Left lobe of liver (tissue), 2 donors: ENCODE measurements around the gene AIF1. TPM values are rescaled to one million over a fixed set of nuclear protein-coding genes. Genes with fewer than 3 reads are reported as not detected.

Experiments used
- ATAC-seq: fragments of 200-7000 bp; cut with Tn5 transposase; one replicate; pipeline ENCODE4 v1.9.1; 2020; ENCODE audit warnings: mild to moderate bottlenecking, moderate library complexity
- DNase-seq: peaks from one replicate; pipeline ENCODE4 v3.0.0-alpha.2; 2020; ENCODE audit warnings: low spot score
- total RNA-seq: library from RNA; stranded (reverse); gene quantifications from one replicate; pipeline ENCODE4 v1.2.1, GENCODE V29; 2021
- donor health status: DM: no; HTN: no; CAD: no; lungs with moderate emphysema.
- donor health status: DM: no; HTN: yes; CAD: no.

Gene AIF1
- total RNA-seq, 1 donor from 2014 or later: 7.2 TPM

DNA sequence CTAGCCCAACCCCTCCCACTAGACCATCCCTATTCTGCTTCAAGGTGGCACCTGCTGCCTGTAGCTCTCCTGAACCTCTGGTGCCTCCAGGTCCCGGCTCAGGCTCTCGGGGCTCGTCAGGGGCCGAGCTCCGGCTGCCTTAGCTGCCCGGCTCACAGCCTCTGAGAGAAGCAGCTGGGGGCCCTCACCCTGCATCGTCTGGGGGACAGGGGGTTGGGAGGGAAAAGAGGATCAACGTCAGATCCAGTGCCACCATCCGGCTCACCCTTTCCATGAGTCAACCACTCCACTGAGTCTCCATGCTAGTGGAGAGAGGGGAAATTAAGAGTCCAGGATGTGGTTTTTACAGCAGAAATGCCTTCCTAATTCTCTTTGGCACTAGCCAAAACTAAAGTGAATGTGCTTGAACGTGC lies 24.4 kb downstream of the AIF1 start:
- DNase-seq (no peak), ATAC-seq (no peak)

DNA sequence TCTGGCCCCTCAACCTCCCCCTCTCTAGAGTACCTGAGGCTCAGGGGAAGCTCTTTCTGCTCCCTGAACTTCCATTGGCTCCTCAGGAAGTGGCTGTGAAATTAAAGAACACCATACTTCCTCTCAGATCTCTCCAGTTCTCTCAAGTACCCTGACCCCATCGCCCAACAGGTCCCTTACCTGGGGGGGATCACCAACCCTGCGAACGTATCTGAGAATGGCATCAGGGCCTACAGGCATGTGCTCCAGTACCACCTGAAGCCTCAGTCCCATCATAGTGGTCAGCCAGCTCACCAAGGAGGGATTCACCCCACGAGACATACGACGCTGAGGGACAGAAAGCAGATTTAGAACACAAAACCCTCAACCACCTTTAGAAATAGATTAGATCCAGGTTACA lies 25.6 kb downstream of the AIF1 start:
- DNase-seq: no peak
- no peak for ATAC-seq

DNA sequence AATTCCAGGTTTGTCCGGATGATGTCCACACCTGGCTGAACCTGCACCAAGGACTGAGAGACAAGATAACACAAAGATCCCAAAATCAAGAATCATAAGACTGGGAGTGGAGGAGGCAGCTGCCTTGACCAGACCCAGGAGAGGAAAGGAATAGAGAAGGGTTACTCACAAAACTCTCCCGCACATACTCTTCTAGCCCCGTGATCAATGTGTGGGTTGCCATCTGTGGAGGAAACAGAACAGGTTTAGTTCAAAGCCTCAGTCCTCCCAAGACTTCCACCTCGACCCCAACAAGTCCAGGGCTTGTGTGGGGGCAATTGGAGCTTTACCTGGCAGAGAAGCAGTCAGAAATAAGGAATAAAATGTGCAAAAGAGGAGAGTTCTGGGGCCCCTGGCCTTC lies 26.3 kb downstream of the AIF1 start:
- no peak for ATAC-seq
- DNase-seq: no peak

DNA sequence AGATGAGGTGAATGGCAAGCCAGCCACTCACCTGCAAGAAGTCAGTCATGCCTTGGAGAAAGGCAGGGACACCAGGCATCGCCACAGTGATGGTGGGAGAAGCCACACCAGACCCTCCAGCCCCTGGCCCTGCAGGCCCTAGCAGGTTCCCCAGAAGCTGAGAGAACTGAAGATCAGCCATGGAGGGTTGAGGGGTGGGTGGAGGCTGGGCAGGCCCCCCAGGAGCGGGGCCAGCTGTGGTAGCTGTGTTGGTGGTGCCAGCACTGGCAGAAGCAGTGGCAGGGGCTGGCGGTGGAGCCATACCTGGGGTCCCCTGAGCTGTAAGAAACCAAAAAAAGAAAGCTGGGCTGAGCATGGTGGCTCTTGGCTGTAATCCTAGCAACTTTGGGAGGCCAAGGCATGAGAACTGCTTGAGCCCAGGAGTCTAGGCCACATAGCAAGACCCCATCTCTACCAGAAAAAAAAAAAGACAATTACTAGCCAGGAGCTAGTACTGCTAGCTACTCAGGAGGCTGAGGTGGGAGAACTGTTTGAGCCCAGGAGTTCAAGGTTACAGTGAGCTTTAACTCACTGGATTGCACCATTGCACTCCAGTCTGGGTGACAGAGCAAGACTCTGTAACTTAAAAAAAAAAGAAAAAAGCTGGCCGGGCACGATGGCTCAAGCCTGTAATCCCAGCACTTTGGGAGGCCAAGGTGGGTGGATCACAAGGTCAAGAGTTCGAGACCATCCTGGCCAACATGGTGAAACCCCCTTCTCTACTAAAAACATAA lies 27.9 kb downstream of the AIF1 start:
- DNase-seq: no peak
- ATAC-seq: peak; percentile 16

DNA sequence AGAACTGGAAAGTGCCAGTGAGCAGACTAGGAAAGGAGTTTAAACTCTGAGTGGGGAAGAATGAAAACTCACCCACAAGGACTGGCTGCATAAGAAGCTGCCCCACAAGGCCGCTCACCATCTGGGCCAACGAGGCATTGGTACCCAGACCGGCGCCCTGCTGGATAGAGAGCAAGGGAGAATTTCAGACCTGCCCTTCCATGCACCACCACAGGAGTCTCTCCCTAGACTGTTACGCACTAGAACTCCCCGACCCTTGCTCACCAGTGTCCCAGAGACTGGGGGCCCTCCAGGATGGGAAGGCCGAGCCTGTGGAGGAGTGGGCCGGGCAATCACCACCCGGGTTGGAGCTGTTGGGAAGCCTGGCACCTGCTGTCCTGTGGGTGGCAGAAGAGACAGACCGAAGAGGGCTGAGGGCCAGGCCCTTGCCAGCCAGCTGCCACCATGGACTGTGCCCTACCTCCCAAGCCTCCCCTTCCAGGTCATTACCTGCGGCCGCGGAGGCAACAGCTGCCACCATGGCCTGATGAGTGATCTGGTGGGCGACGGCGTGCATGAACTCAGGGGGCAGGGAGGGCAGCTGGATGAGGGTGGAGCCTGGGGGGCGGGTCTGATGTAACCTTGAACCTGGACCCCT lies 28.9 kb downstream of the AIF1 start:
- peak; percentile 75 for DNase-seq
- ATAC-seq: peak; percentile 92

DNA sequence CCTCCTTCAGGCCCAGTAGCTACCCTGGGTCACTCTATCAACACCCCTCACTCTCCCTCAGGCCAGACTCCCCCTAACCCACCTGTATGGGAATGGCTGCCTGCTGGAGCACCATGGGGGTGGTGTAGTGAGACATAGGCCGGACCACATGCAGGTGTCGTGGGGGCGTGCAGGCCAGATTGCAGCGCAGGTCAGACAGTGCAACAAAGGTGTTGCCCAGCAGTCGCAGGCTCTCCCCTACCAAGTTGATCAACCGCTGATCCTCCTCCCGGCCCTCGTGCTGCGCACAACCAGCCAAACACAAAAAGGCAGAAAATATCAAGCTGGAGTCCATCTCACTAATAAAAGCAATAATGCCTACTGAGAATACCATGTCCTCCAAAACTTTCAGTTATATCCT lies 30.3 kb downstream of the AIF1 start:
- DNase-seq (no peak), ATAC-seq (no peak)

DNA sequence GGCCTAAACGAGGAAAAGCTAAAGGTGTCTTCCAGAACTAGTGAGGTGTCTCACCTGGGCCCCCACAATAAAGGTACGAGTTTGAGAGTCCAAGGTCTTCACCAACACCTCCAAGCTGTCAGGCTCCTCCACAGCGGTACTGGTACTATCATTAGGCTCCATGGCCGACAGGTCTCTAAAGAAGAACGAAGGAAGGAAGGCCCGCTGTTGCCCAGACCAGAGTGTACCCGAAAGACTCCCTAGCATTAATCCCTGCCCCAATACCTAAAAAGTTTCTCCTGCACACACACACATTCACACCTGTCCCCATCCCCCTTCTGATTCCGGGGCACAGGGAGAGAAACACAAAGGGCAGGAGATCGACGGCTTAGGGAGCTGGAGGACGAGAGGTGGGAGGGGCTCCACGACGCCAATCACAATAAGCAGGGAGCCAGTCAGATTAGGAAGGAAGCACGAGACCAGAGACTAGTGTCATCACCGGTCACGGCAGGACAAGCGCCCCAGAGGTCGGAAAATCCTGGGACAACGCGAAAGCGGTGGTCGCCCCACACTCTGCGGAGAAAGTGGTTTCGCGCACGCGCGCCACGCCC lies 36.7 kb downstream of the AIF1 start:
- ATAC-seq: peak; percentile 70
- DNase-seq: peak; percentile 85

DNA sequence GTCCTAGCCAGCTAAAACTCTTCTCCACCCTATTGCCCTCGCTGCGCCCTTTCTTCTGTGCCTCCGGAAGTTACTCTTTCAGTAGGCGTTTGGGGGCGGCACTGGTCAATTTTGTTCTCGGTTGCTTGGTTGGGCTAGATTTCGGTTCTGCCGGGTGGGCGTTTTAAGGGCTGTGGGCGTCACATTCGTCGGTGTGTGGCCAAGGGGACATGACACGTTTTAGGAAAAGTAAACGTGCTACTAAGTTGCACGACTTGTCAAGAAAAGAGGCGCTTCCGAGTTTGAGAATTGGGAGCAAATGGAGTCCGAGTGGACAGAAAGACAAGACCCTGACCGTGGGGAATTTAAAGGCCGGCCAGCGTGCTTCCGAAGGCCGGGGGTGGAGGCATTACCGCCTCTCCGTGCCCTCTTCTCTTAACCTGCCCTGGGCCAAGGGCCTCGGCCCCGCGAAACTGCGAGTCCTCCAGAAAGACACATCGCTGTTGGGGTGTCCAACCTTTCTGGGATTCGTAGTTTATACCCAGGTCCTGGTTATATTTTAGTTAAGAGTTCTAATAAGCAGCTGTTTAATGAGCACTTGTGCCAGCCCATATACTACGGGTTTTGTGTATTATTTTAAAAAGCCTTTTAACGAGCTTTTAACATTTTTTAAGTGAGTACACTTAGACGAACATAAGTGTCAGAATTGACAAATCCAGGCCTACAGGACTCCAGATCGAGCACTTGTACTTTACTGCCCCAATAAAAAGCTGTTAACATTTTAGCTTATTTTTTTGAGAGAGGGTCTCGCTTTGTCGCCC lies 38.1 kb downstream of the AIF1 start:
- DNase-seq (no peak), ATAC-seq (peak; percentile 69)

DNA sequence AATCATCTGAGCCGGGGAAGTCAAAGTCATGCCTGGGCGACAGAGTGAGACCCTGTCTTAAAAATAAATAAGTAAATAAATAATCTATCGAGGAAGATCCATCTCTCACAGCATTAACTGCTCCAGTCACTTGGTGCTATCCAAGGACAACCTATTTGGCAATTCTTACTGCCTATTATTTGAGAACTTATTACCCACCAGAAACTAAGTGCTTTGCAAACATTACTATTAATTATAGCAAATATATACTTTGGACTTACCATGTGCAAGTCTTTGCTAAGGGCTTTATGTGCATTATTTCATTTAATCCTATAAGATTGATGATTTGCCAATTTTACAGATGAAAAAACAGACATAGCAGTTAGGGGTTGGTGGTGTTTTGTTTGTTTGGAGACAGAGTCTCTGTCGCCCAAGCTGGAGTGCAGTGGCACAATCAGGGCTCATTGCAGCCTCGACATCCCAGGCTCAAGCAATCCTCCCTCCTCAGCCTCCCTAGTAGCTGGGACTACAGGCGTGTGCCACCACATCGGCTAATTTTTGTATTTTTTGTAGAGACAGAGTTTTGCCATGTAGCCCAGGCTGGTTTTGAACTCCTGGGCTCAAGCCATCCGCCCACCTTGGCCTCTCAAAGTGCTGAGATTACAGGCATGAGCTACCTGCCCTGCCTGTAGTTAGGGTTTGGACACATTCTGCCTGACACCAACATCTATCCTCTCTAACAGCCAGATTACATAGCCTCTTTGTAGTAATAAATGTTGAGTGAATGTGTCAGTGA lies 39.7 kb downstream of the AIF1 start:
- no peak for ATAC-seq
- DNase-seq: no peak

DNA sequence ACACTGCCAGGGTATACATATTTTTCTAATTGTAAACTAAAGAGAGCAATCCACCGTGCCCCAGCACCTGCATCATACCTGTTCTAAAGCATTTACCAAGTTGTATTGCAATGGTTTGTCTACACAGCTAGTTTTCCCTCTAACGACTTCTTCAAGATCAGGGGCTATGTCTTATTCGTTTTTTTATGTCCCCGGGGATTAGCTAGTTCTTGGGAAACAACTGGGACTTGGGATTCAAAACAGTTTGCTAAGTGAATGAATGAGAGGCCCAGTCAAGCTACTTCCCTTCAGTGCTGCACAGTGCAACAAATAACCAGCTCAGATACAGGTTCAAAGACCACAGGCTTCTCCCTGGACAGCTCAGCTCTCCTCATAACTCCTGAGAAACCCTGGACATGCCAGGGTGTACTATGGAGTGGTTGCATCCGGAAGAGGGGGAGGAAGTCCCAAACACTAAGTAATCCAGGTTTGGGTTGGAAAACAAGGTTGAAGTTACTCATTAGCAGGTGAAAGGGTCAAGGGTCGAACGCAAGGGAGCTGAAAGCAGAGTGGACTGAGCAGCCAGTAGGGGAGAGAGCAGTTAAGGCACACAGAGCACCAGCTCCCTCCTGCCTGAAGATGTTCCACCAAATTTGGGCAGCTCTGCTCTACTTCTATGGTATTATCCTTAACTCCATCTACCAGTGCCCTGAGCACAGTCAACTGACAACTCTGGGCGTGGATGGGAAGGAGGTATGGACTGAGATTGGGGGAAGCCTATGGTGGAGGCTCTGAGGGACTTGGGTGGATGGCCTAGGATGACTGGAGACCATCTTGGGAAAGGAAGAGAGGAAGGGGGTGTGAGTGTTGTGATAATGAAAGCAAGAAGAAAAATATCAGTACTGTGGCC lies 40.6 kb downstream of the AIF1 start, which contains the start of gene APOM:
APOM (plus strand) TSS at position 546 of the 889 bp plus-strand sequence; CDS start at position 619, 73 bp downstream.
- peak; percentile 55 for ATAC-seq
- peak; percentile 81 for DNase-seq

DNA sequence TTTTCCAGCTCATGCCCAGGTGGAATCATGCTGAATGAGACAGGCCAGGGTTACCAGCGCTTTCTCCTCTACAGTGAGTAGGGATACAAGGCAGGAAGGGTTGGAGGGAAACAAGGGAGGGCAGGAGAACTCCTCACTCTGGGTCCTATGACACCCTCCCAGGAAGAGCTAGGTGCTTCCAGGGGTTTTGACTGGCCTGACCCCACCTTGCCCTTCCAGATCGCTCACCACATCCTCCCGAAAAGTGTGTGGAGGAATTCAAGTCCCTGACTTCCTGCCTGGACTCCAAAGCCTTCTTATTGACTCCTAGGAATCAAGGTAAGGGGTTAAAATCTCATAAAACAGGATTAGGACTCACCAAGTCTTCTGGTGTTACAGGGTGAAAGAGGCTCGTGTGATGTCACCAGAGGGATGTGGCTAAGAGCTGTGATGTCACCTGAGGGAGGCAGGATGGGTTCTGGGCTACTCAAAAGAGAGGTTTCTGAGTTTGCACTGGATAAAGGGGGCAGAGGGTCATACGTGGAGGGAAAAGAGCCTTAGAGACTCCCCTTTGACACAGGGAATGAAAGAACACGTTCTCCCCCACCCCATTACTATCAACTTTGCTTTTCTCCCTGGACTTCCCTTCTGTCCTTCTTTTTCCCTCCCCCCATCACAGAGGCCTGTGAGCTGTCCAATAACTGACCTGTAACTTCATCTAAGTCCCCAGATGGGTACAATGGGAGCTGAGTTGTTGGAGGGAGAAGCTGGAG lies 42.5 kb downstream of the AIF1 start:
- no peak for ATAC-seq
- no peak for DNase-seq

DNA sequence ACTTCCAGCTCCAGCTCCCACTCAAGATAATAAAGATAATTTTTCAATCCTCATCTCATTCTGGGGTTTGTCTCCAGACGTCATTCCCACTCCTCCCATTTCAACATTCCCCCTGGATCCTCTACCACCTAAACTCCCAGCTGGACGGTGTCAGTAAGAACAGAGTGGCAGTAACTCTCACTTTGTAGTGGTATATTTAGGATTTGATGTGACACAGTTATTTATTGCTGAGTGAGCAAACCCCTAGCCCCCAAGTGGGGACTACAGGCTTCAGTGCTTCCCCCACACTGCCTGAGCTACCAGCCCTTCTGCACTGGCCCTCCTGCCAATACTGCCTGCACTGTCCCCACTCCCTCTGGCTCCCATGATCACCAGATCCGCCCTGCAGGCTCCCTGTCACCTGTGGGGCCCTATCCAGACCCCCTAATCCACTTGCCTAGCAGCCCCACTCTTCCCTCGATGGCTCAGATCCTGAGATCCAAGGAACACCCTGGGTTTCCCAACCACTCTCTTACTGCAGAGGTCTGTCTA lies 43.2 kb downstream of the AIF1 start:
- DNase-seq (no peak), ATAC-seq (no peak)

DNA sequence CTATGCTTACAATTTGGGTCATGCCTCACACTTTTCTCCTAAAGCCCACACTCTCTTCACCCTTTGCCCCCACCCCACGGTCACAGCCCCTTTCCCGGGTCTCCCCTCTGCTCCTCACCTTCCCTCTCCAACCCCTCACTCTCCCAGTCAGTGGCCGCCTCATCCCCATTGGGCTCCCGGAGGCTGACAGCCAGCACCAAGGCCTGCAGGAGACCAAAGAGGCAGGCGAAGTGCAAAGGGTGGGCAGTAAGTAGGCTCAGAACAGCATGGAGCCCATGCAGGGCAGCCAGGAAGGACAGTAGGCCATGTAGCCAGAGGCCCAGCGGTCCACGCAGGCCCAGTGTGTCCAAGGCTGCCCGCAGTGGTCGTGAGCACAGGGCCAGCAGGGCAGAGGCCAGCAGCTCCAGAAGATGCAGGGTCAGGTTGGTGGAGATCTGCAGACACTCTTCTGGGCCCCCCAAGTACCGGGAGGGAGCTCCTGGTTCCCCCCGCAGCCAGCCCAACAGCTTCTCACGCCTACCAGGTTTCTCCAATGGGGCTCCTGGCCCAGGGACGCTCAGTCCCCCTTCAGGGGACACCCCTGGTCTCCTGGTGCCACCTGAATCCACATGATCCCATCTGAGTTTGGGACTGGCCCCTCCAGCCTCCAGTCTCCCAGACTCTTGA lies 44.1 kb downstream of the AIF1 start:
- ATAC-seq: no peak

DNA sequence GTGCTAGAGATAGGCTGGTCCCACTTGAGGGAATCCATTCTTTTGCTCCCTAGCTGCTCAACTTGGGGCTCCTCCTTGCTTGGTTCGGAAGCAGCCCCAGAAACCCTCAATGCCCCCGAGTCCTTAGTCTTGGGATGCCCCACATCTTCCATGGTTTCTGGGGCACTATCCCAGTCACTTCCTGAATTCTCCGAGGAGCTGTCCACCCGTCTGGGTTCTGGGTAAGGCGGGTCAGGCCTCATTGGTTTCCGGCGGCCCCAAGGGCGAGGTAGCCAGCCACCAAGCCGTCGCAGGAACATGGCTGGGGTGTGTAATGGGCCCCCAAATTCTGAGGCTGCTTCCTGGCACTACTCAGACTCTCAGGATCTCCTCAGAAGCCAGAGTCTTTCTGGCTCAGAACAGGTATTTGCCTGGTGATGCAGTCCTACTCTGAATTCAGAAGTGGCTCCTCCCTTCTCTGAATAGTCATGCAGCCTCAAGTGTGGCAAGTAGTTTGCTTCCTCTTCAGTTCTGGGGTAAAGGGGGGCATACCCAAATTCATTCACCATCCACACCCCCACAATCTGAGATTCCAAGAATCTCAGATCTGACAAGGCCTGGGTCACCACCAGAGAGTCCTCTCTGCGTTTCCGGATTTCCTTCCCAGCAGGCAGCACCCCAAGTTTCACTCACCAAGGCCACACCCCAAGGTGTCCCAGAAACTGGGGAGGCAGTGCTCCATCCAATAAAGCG lies 44.8 kb downstream of the AIF1 start:
- ATAC-seq: no peak

More for the DNA sequence above, 44.1 kb downstream of the AIF1 start:
- DNase-seq: no peak

DNA sequence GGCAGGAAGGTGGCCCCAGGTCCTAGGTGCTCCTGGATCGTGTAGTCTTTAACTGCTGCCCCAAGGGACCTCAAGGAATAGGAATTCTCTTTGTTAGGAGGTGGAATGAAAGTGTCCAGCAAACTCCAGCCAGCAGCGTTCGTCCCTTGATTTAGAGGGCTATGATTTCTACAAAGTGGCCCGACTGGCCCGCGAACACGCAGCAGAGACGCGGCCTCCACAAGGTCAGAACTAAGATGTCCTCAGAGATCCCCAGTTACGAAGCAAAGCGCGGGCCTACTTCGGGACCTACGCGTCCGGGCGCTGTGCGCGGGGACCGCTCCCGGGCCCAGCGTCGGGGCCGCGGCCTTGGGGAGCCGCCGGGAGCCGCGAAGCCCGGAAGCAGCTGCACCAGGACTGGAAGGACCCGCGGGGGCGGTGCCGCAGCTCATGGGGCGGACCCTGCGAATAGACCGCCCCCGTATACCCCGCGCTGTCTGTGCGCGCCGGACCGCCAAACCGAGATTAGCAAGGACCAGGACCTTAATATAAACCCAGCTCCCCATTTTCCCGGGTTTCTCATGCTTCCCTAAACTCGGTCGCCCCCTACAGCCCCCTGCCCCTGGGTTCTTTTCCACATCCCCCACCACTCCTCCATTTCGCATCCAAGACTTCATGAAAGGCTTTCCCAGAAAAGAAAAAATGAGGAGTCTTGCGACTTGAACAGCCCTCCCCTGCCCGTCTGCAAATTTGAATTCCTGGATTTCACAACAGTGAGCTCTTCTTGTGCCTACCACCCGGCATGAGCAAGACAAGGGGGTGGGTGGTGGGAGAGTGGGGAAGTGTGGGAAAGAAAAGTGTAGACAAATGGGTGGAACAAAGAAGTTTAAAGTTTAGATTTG lies 45.6 kb downstream of the AIF1 start, which contains the start of gene C6orf47:
C6orf47 (minus strand) TSS at position 398 of the 881 bp plus-strand sequence. CDS start 831 bp downstream, outside the sequence.
- ATAC-seq: peak; percentile 78
- peak; percentile 86 for DNase-seq

More for the DNA sequence above, 44.8 kb downstream of the AIF1 start:
- no peak for DNase-seq
